Smooth muscle cell (in vitro differentiated cells): ENCODE results near the gene ZNF396. TPM values are rescaled to one million over a fixed set of nuclear protein-coding genes. Genes with fewer than 3 reads are reported as not detected.

ENCODE experiments used
- DNase-seq: peaks from one replicate; lab custom pipeline; 2025; ENCODE audit not compliant: unreplicated experiment; lab: John Stamatoyannopoulos, UW
- H2AFZ ChIP-seq: fragments of 200-600 bp; sonication (generic); 2 replicates; pipeline ENCODE4 v1.6.0; 2016; ENCODE audit warnings: antibody characterized with exemption, low read depth, mild to moderate bottlenecking
- H3F3A ChIP-seq: fragments of 200-600 bp; sonication (generic); 2 replicates; pipeline ENCODE4 v1.6.0; 2017; ENCODE audit warnings: antibody characterized with exemption, low read depth
- H3K27ac ChIP-seq: fragments of 200-600 bp; sonication (generic); 2 replicates; pipeline ENCODE4 v1.5.1; 2016; ENCODE audit warnings: low read depth, mild to moderate bottlenecking
- H3K27me3 ChIP-seq: fragments of 200-600 bp; sonication (generic); 2 replicates; pipeline ENCODE4 v1.6.1; 2016; ENCODE audit warnings: low read depth, mild to moderate bottlenecking
- H3K36me3 ChIP-seq: fragments of 200-600 bp; sonication (generic); 2 replicates; pipeline ENCODE4 v1.5.1; 2016; ENCODE audit warnings: low read depth
- H3K4me1 ChIP-seq: fragments of 200-600 bp; sonication (generic); 2 replicates; pipeline ENCODE4 v1.5.1; 2016; ENCODE audit warnings: low read depth
- H3K4me2 ChIP-seq: fragments of 200-600 bp; sonication (generic); 2 replicates; pipeline ENCODE4 v1.6.0; 2016; ENCODE audit warnings: mild to moderate bottlenecking
- H3K4me3 ChIP-seq: fragments of 200-600 bp; sonication (generic); 2 replicates; pipeline ENCODE4 v1.5.1; 2016; ENCODE audit warnings: mild to moderate bottlenecking
- H3K79me2 ChIP-seq: fragments of 200-600 bp; sonication (generic); 2 replicates; pipeline ENCODE4 v1.6.0; 2016; ENCODE audit warnings: low read depth, mild to moderate bottlenecking
- H3K9ac ChIP-seq: fragments of 200-600 bp; sonication (generic); 2 replicates; pipeline ENCODE4 v1.6.0; 2016; ENCODE audit warnings: low read depth
- H3K9me3 ChIP-seq: fragments of 200-600 bp; sonication (generic); replicated peaks from 2 replicates; pipeline ENCODE4 v1.5.1; 2016; ENCODE audit warnings: low read depth
- H4K20me1 ChIP-seq: fragments of 200-600 bp; sonication (generic); 2 replicates; pipeline ENCODE4 v1.6.0; 2016; ENCODE audit warnings: low read depth
- WGBS: methylation state at CpG from one replicate; pipeline ENCODE4 v1.1.7; 2016; ENCODE audit warnings: low lambda C conversion rate; 5-methylcytosine and 5-hydroxymethylcytosine counted together
- polyA plus RNA-seq: library from polyadenylated mRNA; unstranded; fragments of >200 nt; fragmentation: Nextera tagmentation; extraction: Ambion mirVana; gene quantifications from 2 replicates; pipeline ENCODE4 v1.2.1, GENCODE V29; 2016
- total RNA-seq: library from RNA; depleted of rRNA; stranded (reverse); fragments of >200 nt; gene quantifications from 2 replicates; pipeline ENCODE4 v1.2.3, GENCODE V29; 2014
- TF ChIP-seq, protein P1 (sequence below): fragments of 200-600 bp; sonication (generic); IDR thresholded peaks from 2 replicates; pipeline ENCODE4 v1.5.1; 2017; ENCODE audit warnings: borderline replicate concordance, mild to moderate bottlenecking, antibody characterized with exemption; ENCODE audit not compliant: insufficient read depth, poor library complexity, severe bottlenecking

ZNF396 gene
- total and polyA plus RNA-seq, 2 experiments from 2014 or later, result 1.9 to 2.0 TPM

DNA sequence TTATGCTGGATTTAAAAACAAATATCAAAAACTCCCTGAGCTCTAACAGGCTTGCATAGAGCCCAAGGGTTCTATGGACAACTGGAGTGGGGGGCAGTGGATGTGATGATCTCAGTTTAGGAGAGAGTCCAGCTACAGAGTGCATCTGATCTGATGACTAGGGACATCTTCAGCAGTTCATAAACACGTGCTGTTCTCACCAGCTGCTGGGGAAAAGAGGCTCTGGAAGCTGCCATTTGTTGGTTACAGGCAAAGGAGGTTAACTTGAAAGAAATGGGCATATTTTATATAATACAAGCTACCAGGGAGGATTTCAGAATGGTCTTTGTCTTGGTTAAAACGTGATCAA is 36.0 kb upstream of the ZNF396 start:
- 39% methylated on average over 2 of the region's 2 CpGs for WGBS
- DNase-seq, result no peak
- Histone ChIP-seq H3F3A (no peaks in the 10 kb centered on the region), H3K27ac (no peak overlapping the region), H3K4me1 (no peaks in the 10 kb centered on the region), H2AFZ (no peak overlapping the region), H3K36me3 (no peaks in the 10 kb centered on the region), H4K20me1 (no peaks in the 10 kb centered on the region), H3K9ac (no peak overlapping the region), H3K27me3 (no peaks in the 10 kb centered on the region), H3K79me2 (no peaks in the 10 kb centered on the region), H3K9me3 (peaks cover 5% of the 10 kb centered on the region), H3K4me2 (no peak overlapping the region), H3K4me3 (no peak overlapping the region)
- TF ChIP-seq, protein P1, sequence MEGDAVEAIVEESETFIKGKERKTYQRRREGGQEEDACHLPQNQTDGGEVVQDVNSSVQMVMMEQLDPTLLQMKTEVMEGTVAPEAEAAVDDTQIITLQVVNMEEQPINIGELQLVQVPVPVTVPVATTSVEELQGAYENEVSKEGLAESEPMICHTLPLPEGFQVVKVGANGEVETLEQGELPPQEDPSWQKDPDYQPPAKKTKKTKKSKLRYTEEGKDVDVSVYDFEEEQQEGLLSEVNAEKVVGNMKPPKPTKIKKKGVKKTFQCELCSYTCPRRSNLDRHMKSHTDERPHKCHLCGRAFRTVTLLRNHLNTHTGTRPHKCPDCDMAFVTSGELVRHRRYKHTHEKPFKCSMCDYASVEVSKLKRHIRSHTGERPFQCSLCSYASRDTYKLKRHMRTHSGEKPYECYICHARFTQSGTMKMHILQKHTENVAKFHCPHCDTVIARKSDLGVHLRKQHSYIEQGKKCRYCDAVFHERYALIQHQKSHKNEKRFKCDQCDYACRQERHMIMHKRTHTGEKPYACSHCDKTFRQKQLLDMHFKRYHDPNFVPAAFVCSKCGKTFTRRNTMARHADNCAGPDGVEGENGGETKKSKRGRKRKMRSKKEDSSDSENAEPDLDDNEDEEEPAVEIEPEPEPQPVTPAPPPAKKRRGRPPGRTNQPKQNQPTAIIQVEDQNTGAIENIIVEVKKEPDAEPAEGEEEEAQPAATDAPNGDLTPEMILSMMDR, result no peak

DNA sequence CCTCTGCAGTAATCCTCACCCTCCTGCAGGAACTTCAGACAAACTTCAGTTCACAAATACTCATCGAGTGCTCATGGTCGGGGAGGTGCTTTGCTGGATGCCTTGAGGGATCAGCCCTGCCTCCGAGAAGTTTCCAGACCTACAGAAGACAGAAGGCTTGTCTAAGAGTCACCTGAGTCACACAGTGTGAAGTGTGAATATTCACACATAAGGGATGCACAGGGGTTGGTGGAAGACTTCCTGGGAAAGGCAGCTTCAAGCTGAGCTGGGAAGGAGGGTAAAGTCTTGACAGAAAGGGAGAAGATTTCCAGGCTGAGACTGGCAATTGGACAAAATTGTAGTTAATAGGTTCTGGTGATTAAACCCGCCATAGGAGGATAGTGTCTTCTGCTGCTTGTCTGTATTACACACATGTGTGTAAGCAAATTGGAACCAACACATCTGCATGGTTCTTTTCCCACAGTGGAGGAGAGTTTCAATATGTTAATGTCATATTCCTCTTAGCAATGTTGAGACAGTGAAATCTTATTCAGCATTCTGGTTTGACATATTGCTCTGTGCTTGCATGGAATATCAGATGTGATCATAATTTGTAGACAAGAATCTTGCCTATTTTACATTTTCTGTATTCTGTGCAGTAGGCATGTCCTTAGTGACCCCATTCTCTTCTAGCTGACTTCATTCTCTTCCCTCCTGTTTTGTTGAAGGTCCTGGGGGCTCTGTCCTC is 34.7 kb upstream of the ZNF396 start:
- no peak overlapping the region for H3K4me3 ChIP-seq
- H2AFZ ChIP-seq, result no peak overlapping the region
- no peaks in the 10 kb centered on the region for H3K4me1 ChIP-seq
- no peaks in the 10 kb centered on the region for H3K36me3 ChIP-seq
- DNase-seq, result no peak
- H3F3A ChIP-seq, result no peaks in the 10 kb centered on the region
- no peak overlapping the region for H3K27ac ChIP-seq
- TF ChIP-seq, protein P1, result no peak
- H3K4me2 ChIP-seq, result no peak overlapping the region
- no peaks in the 10 kb centered on the region for H4K20me1 ChIP-seq
- 90% methylated on average over 4 of the region's 4 CpGs for WGBS
- H3K9ac ChIP-seq, result no peak overlapping the region
- H3K27me3 ChIP-seq, result no peaks in the 10 kb centered on the region
- no peaks in the 10 kb centered on the region for H3K9me3 ChIP-seq
- H3K79me2 ChIP-seq, result no peaks in the 10 kb centered on the region

DNA sequence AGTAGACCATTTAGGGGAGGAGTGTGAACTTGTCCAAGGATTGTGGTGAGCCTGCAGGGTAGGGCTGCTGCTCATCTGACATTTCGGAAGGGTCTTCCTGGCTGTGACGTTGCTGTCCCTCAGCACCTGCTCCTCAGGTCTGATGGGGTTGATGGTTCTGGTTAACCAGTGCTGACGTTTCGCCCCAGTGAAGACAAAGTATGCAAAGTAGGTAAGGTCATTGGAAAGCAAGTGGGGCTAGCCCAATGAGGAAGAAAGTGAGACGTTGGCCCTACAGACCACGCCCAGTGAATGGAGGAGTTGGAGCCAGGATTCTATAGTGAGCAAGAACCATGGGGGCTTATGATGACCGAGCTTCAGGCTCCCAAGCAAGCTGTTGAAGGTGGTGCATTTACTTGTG is 33.4 kb upstream of the ZNF396 start:
- no peaks in the 10 kb centered on the region for H3K27me3 ChIP-seq
- H3K79me2 ChIP-seq, result no peaks in the 10 kb centered on the region
- TF ChIP-seq, protein P1, result no peak
- no peak overlapping the region for H3K4me2 ChIP-seq
- no peak overlapping the region for H3K9ac ChIP-seq
- H3K27ac ChIP-seq, result no peak overlapping the region
- no peak overlapping the region for H3K4me3 ChIP-seq
- H4K20me1 ChIP-seq, result no peaks in the 10 kb centered on the region
- 98% methylated on average over 7 of the region's 7 CpGs for WGBS
- DNase-seq, result no peak
- H3F3A ChIP-seq, result no peaks in the 10 kb centered on the region
- H3K4me1 ChIP-seq, result no peaks in the 10 kb centered on the region
- no peak overlapping the region for H2AFZ ChIP-seq
- H3K36me3 ChIP-seq, result no peaks in the 10 kb centered on the region
- no peaks in the 10 kb centered on the region for H3K9me3 ChIP-seq

DNA sequence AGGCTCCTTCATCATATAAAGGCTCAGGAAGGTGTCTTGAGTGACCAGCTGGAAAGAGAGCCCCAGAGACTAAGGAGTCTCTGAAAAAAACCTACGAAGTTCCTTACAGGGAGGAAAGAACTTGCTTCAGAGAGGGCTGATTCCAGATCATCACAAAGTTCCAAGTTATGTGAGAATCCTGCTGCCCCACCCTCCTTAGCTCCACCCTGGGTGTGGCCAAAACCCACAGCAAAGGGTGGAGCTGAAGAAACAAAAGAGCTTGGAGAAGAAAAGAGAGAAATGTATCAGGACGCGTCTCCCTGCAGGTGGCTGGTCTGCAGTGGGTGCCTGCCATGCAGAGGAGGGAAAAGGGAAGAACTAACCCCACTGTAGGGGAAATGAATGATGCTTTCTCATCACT is 32.8 kb upstream of the ZNF396 start:
- Histone ChIP-seq H4K20me1 (no peaks in the 10 kb centered on the region), H3K4me3 (no peak overlapping the region), H3F3A (no peaks in the 10 kb centered on the region), H3K79me2 (no peaks in the 10 kb centered on the region), H3K4me1 (no peaks in the 10 kb centered on the region), H3K36me3 (no peaks in the 10 kb centered on the region), H3K27ac (no peak overlapping the region), H2AFZ (no peak overlapping the region), H3K4me2 (no peak overlapping the region), H3K9ac (no peak overlapping the region), H3K9me3 (no peaks in the 10 kb centered on the region), H3K27me3 (no peaks in the 10 kb centered on the region)
- 91% methylated on average over 3 of the region's 3 CpGs for WGBS
- no peak for DNase-seq
- TF ChIP-seq, protein P1, result no peak
